Mesenchymal stem cell (in vitro differentiated cells and primary cell): ENCODE measurements around the gene ZNF740.

ENCODE experiments used
- DNase-seq: peaks from one replicate; pipeline ENCODE4 v3.0.0-alpha.2; 2013
- H2AFZ ChIP-seq: one replicate; pipeline ENCODE4 v1.6.1; 2013; ENCODE audit warnings: low read depth, mild to moderate bottlenecking, control low read depth, inconsistent platforms, low read length, moderate library complexity
- H2AK5ac ChIP-seq: 2 replicates; pipeline ENCODE4 v1.6.1; 2013; ENCODE audit warnings: low read length, moderate library complexity, mild to moderate bottlenecking, inconsistent platforms; ENCODE audit not compliant: severe bottlenecking
- H2BK120ac ChIP-seq: one replicate; pipeline ENCODE4 v1.6.1; 2013; ENCODE audit warnings: low read depth, mild to moderate bottlenecking, inconsistent platforms, low read length, moderate library complexity
- H2BK12ac ChIP-seq, 2 experiments: one replicate each; pipeline ENCODE4 v1.6.1; 2013; ENCODE audit warnings: inconsistent platforms in 2 of 2, low read length in 2 of 2, mild to moderate bottlenecking in 2 of 2, moderate library complexity in 2 of 2, control low read depth in 1 of 2
- H2BK15ac ChIP-seq: one replicate; pipeline ENCODE4 v1.6.1; 2013; ENCODE audit warnings: mild to moderate bottlenecking, low read depth, inconsistent platforms; ENCODE audit not compliant: poor library complexity, severe bottlenecking
- H2BK5ac ChIP-seq: 2 replicates; pipeline ENCODE4 v1.6.1; 2013; ENCODE audit warnings: low read depth, mild to moderate bottlenecking, low read length, control low read depth, inconsistent platforms; ENCODE audit not compliant: poor library complexity, severe bottlenecking
- H3K14ac ChIP-seq, 2 experiments: one replicate each; pipeline ENCODE4 v1.6.1; 2013; ENCODE audit warnings: inconsistent platforms in 2 of 2, low read length in 2 of 2, control low read depth in 1 of 2, mild to moderate bottlenecking in 1 of 2, moderate library complexity in 1 of 2
- H3K18ac ChIP-seq, 2 experiments: one replicate each; pipeline ENCODE4 v1.6.1; 2013; ENCODE audit warnings: inconsistent platforms in 2 of 2, low read length in 2 of 2, control low read depth in 1 of 2, low read depth in 1 of 2, mild to moderate bottlenecking in 1 of 2
- H3K23ac ChIP-seq, 2 experiments: one replicate each; pipeline ENCODE4 v1.6.1; 2013; ENCODE audit warnings: inconsistent platforms in 2 of 2, low read length in 2 of 2, mild to moderate bottlenecking in 2 of 2, moderate library complexity in 2 of 2, control low read depth in 1 of 2
- H3K27ac ChIP-seq: 2 replicates; pipeline ENCODE4 v1.5.1; 2013; ENCODE audit warnings: mild to moderate bottlenecking, moderate library complexity, low read length, control low read depth, inconsistent platforms; ENCODE audit not compliant: poor library complexity, severe bottlenecking
- H3K27me3 ChIP-seq, 2 experiments: 2 replicates each; pipeline versions ENCODE4 v1.6.1 to v1.7.0; 2013; ENCODE audit warnings: low read length in 2 of 2, mild to moderate bottlenecking in 2 of 2, moderate library complexity in 2 of 2, control low read depth in 1 of 2, inconsistent platforms in 1 of 2; ENCODE audit not compliant: control insufficient read depth in 1 of 2, insufficient read depth in 1 of 2
- H3K36me3 ChIP-seq, 2 experiments: 2 replicates each; pipeline versions ENCODE4 v1.6.1 to v1.7.0; 2013; ENCODE audit warnings: low read length in 2 of 2, control low read depth in 1 of 2, inconsistent platforms in 1 of 2, low read depth in 1 of 2, mild to moderate bottlenecking in 1 of 2; ENCODE audit not compliant: insufficient read depth in 2 of 2, control insufficient read depth in 1 of 2
- H3K4ac ChIP-seq, 2 experiments: one replicate each; pipeline ENCODE4 v1.6.1; 2013; ENCODE audit warnings: inconsistent platforms in 2 of 2, low read length in 2 of 2, mild to moderate bottlenecking in 2 of 2, moderate library complexity in 2 of 2, control low read depth in 1 of 2, low read depth in 1 of 2
- H3K4me1 ChIP-seq: 2 replicates; pipeline ENCODE4 v1.6.1; 2013; ENCODE audit warnings: low read depth, low read length, control low read depth; ENCODE audit not compliant: control insufficient read depth, insufficient read depth
- H3K4me2 ChIP-seq: 2 replicates; pipeline ENCODE4 v1.6.1; 2013; ENCODE audit warnings: low read length, mild to moderate bottlenecking, inconsistent platforms; ENCODE audit not compliant: poor library complexity, severe bottlenecking
- H3K4me3 ChIP-seq, 2 experiments: 2 replicates each; pipeline versions ENCODE4 v1.5.1 to v1.7.0; 2013; ENCODE audit warnings: low read length in 2 of 2, mild to moderate bottlenecking in 2 of 2, control low read depth in 1 of 2, low read depth in 1 of 2; ENCODE audit not compliant: insufficient read depth in 1 of 2
- H3K79me1 ChIP-seq: replicated peaks from 2 replicates; pipeline ENCODE4 v1.6.1; 2013; ENCODE audit warnings: mild to moderate bottlenecking, control low read depth, low read length, inconsistent platforms; ENCODE audit not compliant: poor library complexity, severe bottlenecking
- H3K9ac ChIP-seq: 2 replicates; pipeline ENCODE4 v1.7.0; 2013; ENCODE audit warnings: mild to moderate bottlenecking, low read length, moderate library complexity
- H3K9me3 ChIP-seq: 2 replicates; pipeline ENCODE4 v1.7.0; 2013; ENCODE audit warnings: mild to moderate bottlenecking, low read length; ENCODE audit not compliant: control insufficient read depth
- H4K8ac ChIP-seq: one replicate; pipeline ENCODE4 v1.6.1; 2013; ENCODE audit warnings: inconsistent platforms, mild to moderate bottlenecking, low read length, moderate library complexity
- H4K91ac ChIP-seq: one replicate; pipeline ENCODE4 v1.6.1; 2013; ENCODE audit warnings: mild to moderate bottlenecking, low read length, inconsistent platforms
- WGBS: methylation state at CpG from one replicate; pipeline ENCODE4 v1.1.7; 2013; ENCODE audit warnings: mixed read lengths; 5-methylcytosine and 5-hydroxymethylcytosine counted together

The ZNF740 gene

DNA sequence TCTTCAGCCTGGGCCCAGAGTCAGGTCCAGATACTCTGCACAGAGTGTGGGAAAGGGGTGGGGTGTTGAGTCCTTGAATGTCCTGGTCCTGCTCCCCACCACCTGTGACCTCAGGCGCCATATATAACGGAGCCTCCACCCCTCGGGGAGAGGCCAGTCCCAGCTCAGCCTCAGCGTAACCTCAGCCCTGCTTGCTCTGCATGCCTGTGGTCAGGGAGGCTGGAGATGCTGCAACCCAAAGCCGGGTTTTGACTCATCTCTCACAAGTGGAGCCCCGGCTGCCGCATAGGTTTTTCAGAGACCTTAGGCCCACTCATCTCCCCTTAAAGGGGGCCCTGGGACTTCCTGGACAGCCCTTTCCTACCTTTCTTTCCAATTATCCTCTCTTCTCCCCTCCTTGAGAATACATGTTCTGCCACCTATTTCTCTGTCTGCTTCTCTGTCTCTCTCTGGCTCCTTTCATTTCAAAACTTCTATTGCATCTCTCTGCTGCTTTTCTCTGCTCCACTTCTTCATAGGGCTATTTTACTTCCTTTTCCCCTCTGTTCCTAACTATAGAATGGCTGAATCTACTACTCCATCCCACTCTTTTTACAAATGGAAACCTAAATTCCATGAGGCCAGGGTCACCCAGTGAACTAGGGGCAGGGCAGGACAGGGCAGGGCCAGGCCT lies 25.4 kb downstream of the ZNF740 start:
- H3K4ac ChIP-seq: peak overlapping the region; percentile 40 to 68
- peak overlapping the region; percentile 67 for H4K91ac ChIP-seq
- H2BK120ac ChIP-seq: peak overlapping the region; percentile 37
- peak overlapping the region; percentile 74 for H4K8ac ChIP-seq
- no peak overlapping the region for H2BK15ac ChIP-seq
- H3K18ac ChIP-seq: peak overlapping the region; percentile 34 to 74
- H3K4me2 ChIP-seq: no peak overlapping the region
- peak overlapping the region in 1 of 2 experiments; percentile 70 for H3K23ac ChIP-seq
- H3K27ac ChIP-seq: peak overlapping the region; percentile 8
- peaks cover 9 to 15% of the 10 kb centered on the region in 2 experiments for H3K36me3 ChIP-seq
- H3K4me1 ChIP-seq: peaks cover 11% of the 10 kb centered on the region
- H3K4me3 ChIP-seq: peak overlapping the region in 1 of 2 experiments; percentile 54
- H3K9me3 ChIP-seq: no peaks in the 10 kb centered on the region
- no peaks in the 10 kb centered on the region for H3K27me3 ChIP-seq
- no peak overlapping the region for H2AFZ ChIP-seq
- peak; percentile 90 for DNase-seq
- H3K9ac ChIP-seq: peak overlapping the region; percentile 86
- H2AK5ac ChIP-seq: peak overlapping the region; percentile 75
- H2BK12ac ChIP-seq: peak overlapping the region; percentile 49 to 64
- 0% methylated on average over 7 of the region's 7 CpGs for WGBS
- no peak overlapping the region for H2BK5ac ChIP-seq
- no peaks in the 10 kb centered on the region for H3K79me1 ChIP-seq
- H3K14ac ChIP-seq: peak overlapping the region in 1 of 2 experiments; percentile 44

DNA sequence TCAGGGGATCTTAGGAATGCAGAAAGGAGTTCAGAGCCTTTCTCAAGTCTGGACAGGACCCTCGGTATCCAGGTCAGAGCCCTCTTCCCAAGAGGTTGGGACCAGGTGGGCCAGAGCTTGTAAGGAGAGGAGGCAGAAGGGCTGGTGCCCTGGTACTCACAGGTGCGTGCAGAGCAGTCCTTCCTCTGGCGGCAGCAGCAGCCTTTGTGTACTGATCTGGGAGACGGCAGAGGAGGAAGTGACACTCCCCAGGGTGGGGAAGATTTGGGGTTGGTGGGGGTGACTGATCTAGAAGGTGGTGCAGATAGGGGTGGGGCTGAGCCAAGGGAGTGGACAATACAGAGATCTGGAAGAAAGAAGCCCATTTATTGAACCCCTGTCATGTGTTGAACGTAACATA lies 26.5 kb downstream of the ZNF740 start, which contains the start of gene ITGB7:
TSS of gene ITGB7 (minus strand) at position 210 of the 400 bp plus-strand sequence. CDS start 6,808 bp downstream, outside the sequence.
- no peaks in the 10 kb centered on the region for H3K9me3 ChIP-seq

DNA sequence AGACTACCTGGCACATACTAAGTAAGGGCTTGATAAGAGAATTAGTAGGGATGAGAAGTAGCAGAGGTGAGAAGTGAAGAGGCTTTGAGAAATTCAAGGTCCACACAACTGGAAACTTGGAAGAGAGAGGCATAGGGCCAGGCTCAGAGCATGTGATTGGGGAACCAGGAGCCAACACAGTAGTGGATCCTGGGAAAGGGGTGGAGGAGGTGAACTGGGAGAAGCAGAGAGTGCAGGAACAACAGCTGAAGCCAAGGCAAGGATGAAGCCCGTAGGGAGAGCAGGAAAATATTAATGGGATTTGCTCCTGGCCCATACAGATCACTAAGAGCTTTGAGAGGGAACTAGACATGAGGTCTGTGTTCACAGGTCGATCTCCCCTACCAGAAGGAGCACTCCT lies 27.9 kb downstream of the ZNF740 start:
- Histone ChIP-seq H3K4me2 (no peak overlapping the region), H3K9ac (peak overlapping the region; percentile 14), H3K18ac (no peak overlapping the region), H2BK15ac (no peak overlapping the region), H2AFZ (no peak overlapping the region), H3K4ac (no peak overlapping the region), H2AK5ac (no peak overlapping the region), H2BK12ac (no peak overlapping the region), H3K4me3 (no peak overlapping the region), H2BK5ac (no peak overlapping the region), H3K27me3 (no peaks in the 10 kb centered on the region), H3K27ac (no peak overlapping the region), H3K36me3 (peaks cover 25 to 40% of the 10 kb centered on the region in 2 experiments), H3K14ac (no peak overlapping the region), H4K91ac (no peak overlapping the region), H4K8ac (no peak overlapping the region), H3K9me3 (no peaks in the 10 kb centered on the region), H3K23ac (no peak overlapping the region), H3K4me1 (peaks cover 7% of the 10 kb centered on the region), H2BK120ac (no peak overlapping the region), H3K79me1 (no peaks in the 10 kb centered on the region)
- 78% methylated on average over 2 of the region's 2 CpGs for WGBS
- DNase-seq: no peak

More for the DNA sequence above, 26.5 kb downstream of the ZNF740 start, which contains the start of gene ITGB7:
- 84% methylated on average over 4 of the region's 5 CpGs for WGBS
- Histone ChIP-seq H2BK15ac (peak within 1 kb of the TSS; percentile 77), H4K8ac (peak within 1 kb of the TSS; percentile 74), H3K27ac (no peak within 1 kb of the TSS), H3K27me3 (no peaks in the 10 kb centered on the region), H2BK5ac (no peak within 1 kb of the TSS), H3K4me1 (peaks cover 7% of the 10 kb centered on the region), H3K14ac (peak within 1 kb of the TSS in 1 of 2 experiments; percentile 78), H2AFZ (no peak within 1 kb of the TSS), H3K23ac (peak within 1 kb of the TSS in 1 of 2 experiments; percentile 70), H3K4me3 (peak within 1 kb of the TSS in 1 of 2 experiments; percentile 54), H3K18ac (peak within 1 kb of the TSS; percentile 34 to 74), H2BK12ac (peak within 1 kb of the TSS; percentile 49 to 98), H2AK5ac (peak within 1 kb of the TSS; percentile 75), H3K4me2 (no peak within 1 kb of the TSS), H4K91ac (peak within 1 kb of the TSS; percentile 67), H3K9ac (peak within 1 kb of the TSS; percentile 86), H3K79me1 (no peaks in the 10 kb centered on the region), H3K36me3 (peaks cover 20 to 27% of the 10 kb centered on the region in 2 experiments), H2BK120ac (peak within 1 kb of the TSS; percentile 37), H3K4ac (peak within 1 kb of the TSS; percentile 68 to 78)
- no peak for DNase-seq

DNA sequence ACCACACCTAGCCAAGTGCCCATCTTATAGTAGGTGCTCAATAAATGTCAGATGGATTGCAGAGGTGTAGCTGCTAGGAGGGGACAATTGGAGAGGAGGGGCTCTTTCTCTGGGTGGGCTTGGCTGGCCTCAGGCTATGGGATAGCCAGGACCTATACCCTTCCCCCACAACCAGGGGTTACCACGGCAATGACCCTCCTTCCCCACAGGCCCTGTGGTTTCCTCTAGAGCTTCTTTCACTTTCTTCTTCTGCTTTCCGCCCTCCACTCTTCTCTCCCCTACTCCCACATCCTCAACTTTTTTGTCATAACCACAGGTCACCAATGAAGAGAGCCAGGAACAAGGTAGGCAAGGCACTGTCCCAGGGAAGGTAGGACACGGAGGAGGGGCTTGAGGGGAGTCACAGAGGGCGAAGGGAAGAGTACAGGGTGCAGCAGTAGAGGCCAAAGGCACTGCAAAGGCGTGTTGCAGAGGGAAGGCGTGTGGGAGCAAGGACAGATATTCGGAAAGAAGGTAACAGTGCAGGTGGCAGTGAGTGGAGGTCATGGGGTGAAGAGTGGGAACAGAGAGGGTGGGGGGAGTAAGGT lies 28.4 kb downstream of the ZNF740 start:
- H3K4me3 ChIP-seq: no peak overlapping the region
- peak overlapping the region; percentile 39 for H4K8ac ChIP-seq
- H3K14ac ChIP-seq: peak overlapping the region in 1 of 2 experiments; percentile 12
- H3K4ac ChIP-seq: no peak overlapping the region
- H3K79me1 ChIP-seq: no peaks in the 10 kb centered on the region
- 82% methylated on average over 7 of the region's 7 CpGs for WGBS
- H2BK12ac ChIP-seq: no peak overlapping the region
- peak overlapping the region; percentile 80 for H4K91ac ChIP-seq
- H2AK5ac ChIP-seq: no peak overlapping the region
- peaks cover 7% of the 10 kb centered on the region for H3K4me1 ChIP-seq
- no peak overlapping the region for H3K23ac ChIP-seq
- H2BK15ac ChIP-seq: peak overlapping the region; percentile 6
- H2BK120ac ChIP-seq: no peak overlapping the region
- no peak overlapping the region for H3K27ac ChIP-seq
- H3K9me3 ChIP-seq: no peaks in the 10 kb centered on the region
- peaks cover 30 to 45% of the 10 kb centered on the region in 2 experiments for H3K36me3 ChIP-seq
- DNase-seq: no peak
- H2BK5ac ChIP-seq: no peak overlapping the region
- H2AFZ ChIP-seq: no peak overlapping the region
- peak overlapping the region in 1 of 2 experiments; percentile 62 for H3K18ac ChIP-seq
- no peaks in the 10 kb centered on the region for H3K27me3 ChIP-seq
- no peak overlapping the region for H3K4me2 ChIP-seq
- H3K9ac ChIP-seq: peak overlapping the region; percentile 14
